CMK (cell line): ENCODE data around the gene L3MBTL3.

Experiments
- DNase-seq: peaks from one replicate; pipeline ENCODE4 v3.0.0-alpha.2; 2010; ENCODE audit warnings: low read depth

Gene L3MBTL3

GRCh38 chr6:130018292-130018743, at the start of gene L3MBTL3:
TSS of gene L3MBTL3 (plus strand) at chr6:130018581. CDS start at chr6:130042700, 24,119 bp downstream.
- no peak for DNase-seq

GRCh38 chr6:129969064-129969463, 49.3 kb upstream of the L3MBTL3 start:
- DNase-seq, result no peak

DNA sequence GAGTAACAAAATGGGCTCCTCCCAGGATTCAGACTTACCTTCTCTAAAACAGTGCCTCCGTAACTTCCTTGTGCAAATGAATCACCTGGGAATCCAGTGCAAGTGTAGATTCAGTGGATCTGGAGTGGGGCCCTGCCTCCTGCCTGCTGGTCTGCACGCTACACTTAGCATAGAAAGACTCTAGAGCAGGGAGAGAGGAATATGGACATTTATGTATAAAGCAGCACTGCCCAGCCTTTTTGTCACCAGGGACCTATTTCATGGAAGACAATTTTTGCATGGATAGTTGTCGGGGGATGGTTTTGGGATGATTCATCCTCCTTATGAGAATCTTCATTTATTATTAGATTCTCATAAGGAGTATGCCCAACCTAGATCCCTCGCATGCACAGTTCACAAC, 42.3 kb upstream of the L3MBTL3 start:
- no peak for DNase-seq

- no peak for DNase-seq
Observed at GRCh38 chr6:129978148-129978916, 40.0 kb upstream of the L3MBTL3 start.

DNA sequence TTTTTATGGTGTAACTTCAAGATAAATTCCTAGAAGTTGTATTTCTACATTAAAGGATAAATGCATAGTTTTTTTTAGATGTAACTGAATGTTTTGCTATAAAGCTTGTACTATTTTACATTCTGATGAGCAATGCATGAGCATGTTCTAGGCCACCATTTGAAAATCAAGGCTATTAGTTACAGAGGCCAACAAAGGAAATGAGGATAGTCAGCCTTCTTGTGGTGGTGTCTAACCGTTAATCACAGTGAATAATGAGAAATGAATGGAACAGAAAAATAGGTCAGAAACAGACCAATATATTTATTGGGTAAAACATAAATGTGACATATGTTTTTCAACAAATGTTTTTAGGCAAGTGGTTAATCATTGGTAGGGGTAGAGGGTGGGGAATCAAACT, 37.6 kb upstream of the L3MBTL3 start:
- no peak for DNase-seq

DNA sequence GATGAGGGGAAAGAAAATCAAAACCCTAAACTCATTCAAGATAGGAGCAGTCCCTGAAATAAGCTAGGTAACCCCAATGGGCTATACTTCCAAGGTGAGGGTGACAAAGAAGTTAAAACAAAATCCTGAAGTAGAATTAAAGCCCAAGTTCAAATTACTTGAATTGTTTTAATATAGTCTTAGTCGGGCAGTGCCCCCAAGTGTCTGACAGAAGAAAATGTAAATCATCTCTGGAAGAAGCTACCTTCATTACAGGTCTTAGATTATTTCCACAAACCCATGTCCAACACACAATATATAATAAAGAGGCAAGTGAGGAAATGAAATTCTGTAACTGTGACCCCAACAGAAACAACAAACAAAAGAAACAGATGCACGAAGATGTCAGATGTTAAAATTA, 36.8 kb upstream of the L3MBTL3 start:
- DNase-seq, result no peak

GRCh38 chr6:129989396-129989795, 29.0 kb upstream of the L3MBTL3 start:
- no peak for DNase-seq

DNA sequence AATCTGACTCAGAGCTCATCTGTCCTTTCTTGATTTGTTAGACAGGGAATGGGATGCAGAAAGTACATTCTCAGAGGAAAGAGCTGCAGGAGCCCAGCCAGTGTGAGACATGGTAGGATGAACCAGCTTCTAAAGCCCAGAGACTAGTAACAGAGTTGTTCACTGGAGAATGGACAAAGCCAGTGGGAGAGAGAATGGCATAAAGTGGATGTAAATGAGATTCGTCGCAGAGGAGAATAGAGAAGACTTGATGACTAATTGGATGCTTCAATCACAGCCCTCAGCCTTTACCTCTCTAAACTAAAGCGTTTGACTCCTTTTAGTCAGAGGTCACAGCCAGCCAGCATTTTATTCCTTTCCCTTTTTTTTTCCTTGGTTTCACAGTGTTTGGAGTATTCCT, 25.5 kb upstream of the L3MBTL3 start:
- no peak for DNase-seq

GRCh38 chr6:129994410-129994809, 24.0 kb upstream of the L3MBTL3 start:
- DNase-seq, result no peak

DNA sequence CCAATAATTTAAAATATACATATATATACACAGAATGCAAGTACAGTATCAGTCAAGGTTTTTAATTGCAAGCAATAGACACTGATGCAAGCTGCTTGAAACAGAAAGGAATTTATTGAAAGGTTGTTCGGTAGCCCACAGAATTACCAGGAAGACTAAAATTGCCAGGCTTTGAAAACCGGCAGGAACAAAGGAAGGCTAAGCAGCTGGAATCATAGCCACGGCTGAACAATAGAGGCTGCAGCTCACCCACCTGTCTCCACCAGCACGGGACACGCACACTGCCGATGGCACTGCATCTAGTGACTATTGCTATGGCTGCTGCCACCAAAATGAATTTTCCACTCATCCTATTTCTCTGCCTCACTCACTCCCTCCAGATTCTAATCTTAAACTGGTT, 22.0 kb upstream of the L3MBTL3 start:
- DNase-seq, result no peak

DNA sequence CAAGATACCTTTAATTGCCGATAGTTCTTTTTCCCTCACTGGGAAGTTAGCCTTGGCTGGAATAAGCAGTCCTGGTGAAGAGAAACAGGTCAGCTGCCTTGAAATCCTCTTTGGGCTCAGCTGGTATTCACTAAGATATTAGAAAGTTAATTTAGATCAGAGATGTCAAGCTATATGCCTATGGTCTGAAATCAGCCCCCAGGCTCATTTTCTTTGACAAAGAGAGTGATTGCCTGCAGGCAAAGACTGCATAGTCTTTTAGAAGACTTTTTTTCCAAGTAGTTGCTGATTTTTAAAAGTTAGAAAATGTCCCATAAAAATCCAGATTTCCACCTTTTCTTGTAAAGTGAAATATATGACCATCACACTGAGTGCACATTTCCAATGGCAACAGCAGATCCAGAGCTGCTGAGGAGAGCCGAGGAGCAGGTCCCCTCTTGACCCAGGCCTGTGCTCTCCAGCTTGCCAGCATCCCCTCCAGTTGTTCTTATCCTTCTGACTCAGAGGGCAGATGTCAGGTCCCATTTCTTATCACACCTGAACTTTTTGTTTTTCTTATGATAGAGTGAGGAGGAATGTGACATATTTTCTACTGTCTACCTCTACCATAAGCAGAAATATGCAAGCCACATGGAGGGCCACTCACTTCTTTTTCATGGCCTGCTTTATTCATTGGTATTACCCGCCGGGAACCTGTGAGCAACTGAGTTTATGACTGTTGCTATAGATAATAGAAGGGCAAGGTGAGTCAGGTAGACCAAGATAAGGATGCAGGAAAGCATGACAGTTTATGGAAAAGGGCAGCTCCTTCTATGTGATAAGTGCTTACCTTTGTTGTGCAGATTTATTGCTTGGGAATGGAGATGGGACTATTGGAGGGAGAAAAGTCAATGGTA, 17.6 kb upstream of the L3MBTL3 start:
- DNase-seq, result no peak

- no peak for DNase-seq
Observed at GRCh38 chr6:130008236-130008873, 10.0 kb upstream of the L3MBTL3 start.

- DNase-seq, result no peak
Observed at GRCh38 chr6:130009146-130009545, 9.2 kb upstream of the L3MBTL3 start.

- DNase-seq, result no peak
Observed at GRCh38 chr6:130010387-130010786, 8.0 kb upstream of the L3MBTL3 start.

- DNase-seq, result no peak
Observed at GRCh38 chr6:130012728-130013127, 5.7 kb upstream of the L3MBTL3 start.

DNA sequence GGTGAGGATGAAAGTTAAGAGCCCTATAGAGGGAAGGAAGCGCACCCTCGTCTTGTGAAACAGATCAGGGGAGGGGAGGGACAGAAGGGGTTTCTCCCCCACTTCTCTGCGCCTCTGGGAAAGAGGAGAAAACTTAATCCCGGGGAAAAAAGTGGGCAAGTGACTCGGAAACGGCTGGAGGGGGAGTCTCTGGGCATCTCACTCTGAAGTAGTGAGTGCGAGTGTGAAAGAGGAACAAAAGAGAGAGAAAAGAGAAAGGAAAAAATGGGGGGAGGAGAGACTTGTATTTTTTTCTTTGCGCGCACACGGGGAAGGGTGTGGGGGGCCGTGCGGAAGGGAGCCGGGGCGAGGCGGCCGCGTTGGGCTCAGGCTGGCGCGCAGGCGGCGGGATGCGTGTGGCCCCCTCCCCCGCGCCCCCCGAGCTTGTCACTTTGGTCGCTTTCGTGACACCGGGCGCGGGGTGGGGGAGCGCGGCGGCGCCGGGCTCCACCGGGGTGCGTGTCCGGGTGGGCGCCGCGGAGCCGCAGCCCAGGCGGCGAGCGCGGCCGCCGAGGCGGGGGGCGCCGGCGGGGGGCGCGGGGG, 454 bp downstream of the L3MBTL3 start:
- no peak for DNase-seq

DNA sequence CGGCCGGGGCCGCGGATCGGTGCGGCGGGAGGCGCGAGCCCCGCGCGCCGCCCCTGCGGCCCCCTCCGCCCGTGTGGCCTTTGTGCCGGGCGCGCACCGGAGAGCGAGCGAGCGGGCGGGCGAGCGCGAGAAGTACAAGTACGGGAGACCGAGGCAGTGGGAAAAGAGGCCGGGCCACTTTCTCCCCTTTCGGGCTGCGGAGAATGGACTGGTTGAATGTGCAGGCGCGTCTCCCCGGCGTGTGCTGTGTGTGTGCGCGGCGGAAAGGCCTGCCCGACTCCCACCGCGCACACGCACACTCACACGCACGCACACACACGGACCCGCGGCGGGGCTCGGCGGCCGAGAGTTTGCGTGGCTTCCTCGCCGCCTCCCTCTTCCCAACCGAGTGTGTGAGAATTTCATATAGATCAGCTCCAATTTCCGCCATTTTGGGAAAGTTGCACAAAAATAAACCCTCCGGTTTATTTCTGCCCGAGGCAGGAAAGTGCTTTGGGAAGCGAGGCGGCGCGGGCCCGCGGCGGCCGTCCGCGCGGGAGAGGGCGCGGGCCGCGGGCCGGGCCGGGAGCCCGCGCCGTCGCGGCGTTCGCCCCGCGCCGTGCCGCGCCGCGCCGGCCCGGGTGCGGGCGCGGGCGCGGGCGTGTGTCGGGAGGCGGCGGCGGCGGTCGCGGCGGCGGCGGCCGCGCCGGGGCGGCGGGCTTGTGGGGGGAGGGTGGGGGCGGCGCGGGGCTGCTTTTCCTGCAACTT, 1.1 kb downstream of the L3MBTL3 start:
- DNase-seq, result no peak

- no peak for DNase-seq
Observed at GRCh38 chr6:130020073-130020906, 1.9 kb downstream of the L3MBTL3 start.

DNA sequence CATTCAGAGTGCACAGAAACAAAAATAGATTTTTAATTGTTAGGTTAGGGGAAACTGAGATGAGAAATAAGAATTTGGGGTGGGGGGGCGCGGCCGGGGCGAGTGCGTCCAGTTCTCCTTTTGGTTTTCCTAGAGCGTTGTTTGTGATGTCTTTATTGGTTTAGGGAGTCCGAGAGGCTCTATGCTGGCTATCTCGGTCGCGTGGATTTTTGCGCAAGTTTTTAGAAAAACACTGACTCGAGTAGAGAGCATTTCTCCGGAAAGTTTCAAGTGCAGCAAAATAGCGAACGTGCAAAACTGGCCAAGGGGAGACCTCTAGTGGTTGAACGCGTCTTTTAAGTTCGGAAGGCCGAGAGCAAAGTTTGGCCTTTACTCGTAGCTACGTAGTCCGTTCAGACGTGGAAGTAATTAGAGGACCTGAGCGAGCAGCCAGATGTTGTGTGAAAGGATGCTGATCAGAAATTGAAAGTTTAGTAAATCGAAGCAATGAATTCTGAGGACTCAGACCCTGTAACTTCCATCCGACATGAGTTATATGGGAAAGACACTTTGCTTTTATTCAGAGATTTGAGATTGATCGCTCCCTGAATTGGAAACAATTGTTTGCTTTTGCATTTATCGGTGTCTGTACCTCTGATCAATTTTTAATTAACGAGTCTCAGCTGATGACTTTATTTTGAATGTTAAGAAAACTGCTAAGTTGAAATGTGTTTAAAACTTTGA, 2.7 kb downstream of the L3MBTL3 start:
- DNase-seq, result peak; percentile 61

- no peak for DNase-seq
Observed at GRCh38 chr6:130026859-130027258, 8.5 kb downstream of the L3MBTL3 start.
